GM19397 (cell line): ENCODE measurements around the gene MEX3B.

Experiments used
- ATAC-seq: cut with Tn5 transposase; IDR thresholded peaks from one replicate; pipeline ENCODE4 v1.9.1; 2021; ENCODE audit warnings: mild to moderate bottlenecking, moderate library complexity; ENCODE audit not compliant: unreplicated experiment

Gene MEX3B

GRCh38 chr15:82045892-82046665 lies at the start of gene MEX3B:
Gene MEX3B, minus strand, starts transcription at chr15:82046018. Its CDS starts 313 bp downstream, at chr15:82045705.
- peak; percentile 51 for ATAC-seq

GRCh38 chr15:82093774-82094211 lies 48.0 kb upstream of the MEX3B start:
- no peak for ATAC-seq

GRCh38 chr15:82093325-82093724 lies 47.5 kb upstream of the MEX3B start:
- ATAC-seq = no peak

DNA sequence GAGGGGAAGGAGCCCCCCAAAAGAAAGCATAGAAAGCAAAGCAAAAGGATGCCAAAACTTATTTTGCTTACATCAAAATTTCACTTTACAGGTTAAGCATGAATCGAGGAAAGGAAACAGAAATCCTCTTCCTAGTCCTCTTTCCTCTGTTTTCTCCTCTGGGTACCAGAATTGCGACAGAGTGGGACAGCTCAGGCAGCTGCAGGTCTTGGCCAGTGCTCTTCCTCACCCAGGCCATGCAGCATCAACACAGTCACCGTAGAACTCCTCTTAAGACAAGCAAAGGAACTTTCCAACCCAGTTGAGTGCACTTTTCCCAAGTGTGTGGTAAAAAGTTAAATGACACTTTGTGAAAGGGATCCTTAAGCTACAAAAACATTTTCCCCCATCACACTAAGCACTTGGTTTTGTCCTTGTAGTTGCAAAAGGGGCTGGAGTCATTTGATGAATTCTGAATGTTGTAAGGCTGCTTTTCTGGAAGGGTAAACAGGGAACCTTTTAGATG lies 45.9 kb upstream of the MEX3B start:
- ATAC-seq = no peak

DNA sequence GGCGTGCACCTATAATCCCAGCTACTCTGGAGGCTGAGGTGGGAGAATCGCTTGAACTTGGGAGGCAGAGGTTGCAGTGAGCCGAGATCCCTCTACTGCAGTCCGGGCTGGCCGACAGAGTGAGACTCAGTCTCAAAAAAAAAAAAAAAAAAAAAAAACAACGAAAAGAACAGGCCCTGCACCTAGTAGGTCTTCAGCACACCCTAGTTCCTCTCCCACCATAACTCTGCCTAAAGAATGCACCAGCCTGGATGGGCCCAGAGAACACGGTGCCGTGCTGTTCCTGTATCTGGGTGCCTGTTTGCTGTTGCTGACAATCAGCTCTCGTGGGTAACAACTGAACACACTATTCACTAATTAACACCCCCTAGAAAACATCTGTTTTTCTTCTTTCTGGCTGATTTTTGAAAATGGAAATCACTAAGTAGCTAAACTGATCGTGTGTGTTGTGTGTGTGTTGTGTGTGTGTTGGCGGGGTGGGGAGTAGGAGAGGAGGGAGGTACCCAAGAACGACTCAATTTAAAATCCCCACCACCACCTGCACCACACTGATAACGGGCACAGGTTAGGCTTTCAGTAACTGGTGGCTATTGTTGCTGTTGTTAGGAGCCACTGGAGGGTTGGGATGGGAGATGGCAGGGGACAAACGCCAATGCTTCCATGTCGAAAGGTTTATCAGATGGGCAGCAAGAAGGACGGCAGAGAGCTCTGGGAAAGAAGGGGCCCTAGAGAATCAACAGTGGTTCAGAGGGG lies 40.6 kb upstream of the MEX3B start:
- ATAC-seq = no peak

GRCh38 chr15:82081914-82082762 lies 36.3 kb upstream of the MEX3B start:
- ATAC-seq = no peak

GRCh38 chr15:82080774-82081173 lies 35.0 kb upstream of the MEX3B start:
- no peak for ATAC-seq

DNA sequence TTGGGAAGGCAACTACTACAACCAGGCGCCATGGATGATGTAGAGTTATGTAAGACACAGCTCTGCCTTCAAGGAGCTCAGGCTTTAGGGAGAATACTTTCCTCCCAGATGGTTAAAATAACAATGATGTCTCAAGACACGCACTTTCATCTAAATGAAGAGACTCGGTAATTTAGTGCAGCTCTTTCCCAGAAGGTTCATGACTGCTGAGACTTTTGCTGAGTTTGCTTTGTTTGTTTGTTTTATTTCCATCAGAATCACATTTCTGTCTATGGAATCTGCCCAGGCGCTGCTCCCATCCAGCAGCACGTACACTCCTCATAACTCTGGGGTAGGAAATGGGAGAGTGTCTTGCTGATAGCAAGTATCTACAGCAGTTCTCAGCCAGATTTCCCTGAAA lies 33.9 kb upstream of the MEX3B start:
- ATAC-seq = no peak

DNA sequence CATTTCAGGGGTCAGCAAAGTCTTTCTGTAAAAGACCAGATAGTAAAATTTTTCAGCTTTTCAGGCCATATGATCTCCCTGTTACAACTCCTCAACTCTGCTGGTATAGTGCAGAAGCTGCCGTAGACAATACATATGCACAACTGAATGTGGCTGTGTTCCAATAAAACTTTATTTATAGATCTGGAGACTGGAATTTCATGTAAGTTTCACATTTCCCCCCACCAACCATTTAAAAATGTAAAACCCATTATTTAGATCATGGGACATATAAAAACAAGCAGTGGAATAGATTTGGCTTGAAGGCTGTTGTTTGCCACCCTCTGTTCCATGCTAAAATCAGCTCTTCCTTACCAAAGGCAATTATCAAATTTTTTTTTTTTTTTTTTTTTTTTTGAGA lies 28.8 kb upstream of the MEX3B start:
- no peak for ATAC-seq

GRCh38 chr15:82072926-82073537 lies 27.2 kb upstream of the MEX3B start:
- ATAC-seq = no peak

- no peak for ATAC-seq
These were observed 20.6 kb upstream of the MEX3B start for GRCh38 chr15:82066455-82066854.

DNA sequence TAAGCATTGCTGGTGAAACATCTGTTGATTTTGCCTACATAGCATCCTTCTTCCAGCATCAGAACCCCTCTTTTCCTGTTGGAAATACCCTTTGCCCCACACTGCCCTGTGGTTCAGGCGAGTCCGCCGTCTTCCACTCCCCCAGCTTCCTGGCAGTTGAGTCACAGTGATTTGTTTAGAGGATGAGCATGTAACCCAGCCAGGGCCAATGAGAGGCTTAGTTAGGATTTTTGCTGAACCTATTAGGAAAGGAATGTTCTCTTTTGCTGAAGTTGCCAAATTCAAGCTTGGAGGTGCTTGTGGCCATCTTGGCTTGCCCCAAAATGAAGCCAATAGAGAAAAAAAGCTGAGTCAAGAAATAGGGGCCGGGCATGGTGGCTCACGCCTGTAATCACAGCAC lies 19.0 kb upstream of the MEX3B start:
- ATAC-seq = no peak

DNA sequence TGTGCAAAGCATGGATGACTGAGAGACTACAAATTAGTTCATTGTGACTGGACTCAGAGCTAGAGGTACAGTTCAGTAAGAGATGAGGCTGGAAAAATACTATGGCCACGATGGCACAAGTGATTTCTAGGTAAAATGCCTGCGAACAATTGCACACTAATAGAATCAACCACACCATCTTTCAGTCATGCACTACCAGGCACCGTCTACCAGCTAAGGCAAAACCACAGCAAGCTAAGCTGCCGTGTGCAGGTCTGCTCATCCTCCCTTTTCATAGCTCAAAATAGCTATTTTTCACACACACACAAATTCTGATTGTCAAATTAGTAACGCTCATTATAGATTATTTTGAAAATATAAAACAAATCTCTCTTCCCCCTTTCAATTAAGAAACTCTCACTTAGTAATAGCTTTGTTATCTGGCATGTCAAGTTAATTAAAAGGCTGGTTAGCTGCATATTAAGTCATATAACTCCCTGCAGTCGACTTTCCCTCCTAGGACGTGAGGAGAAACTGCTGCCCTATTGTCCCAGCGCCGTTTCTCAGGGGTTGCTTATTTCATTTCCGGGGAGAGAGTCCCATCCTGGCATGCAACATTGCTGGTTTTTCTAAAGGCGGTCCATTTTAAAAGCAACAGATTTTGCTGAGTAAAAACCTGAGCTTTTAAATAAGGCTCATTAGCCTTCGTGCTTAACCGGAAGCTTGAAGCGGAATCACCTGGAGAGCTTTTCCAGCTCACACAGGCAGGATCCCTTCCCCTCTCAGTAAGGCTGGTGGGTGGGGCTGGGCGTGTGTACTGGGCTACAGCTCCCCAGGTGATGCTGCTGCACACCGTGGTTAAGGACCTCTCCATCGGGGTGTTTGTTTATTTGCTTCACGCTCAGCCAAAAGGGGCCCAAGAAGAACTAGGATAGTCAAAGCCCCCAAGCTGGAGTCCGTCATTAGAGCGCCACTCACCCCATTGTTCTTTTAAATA lies 16.9 kb upstream of the MEX3B start:
- no peak for ATAC-seq

GRCh38 chr15:82060817-82061216 lies 15.0 kb upstream of the MEX3B start:
- no peak for ATAC-seq

DNA sequence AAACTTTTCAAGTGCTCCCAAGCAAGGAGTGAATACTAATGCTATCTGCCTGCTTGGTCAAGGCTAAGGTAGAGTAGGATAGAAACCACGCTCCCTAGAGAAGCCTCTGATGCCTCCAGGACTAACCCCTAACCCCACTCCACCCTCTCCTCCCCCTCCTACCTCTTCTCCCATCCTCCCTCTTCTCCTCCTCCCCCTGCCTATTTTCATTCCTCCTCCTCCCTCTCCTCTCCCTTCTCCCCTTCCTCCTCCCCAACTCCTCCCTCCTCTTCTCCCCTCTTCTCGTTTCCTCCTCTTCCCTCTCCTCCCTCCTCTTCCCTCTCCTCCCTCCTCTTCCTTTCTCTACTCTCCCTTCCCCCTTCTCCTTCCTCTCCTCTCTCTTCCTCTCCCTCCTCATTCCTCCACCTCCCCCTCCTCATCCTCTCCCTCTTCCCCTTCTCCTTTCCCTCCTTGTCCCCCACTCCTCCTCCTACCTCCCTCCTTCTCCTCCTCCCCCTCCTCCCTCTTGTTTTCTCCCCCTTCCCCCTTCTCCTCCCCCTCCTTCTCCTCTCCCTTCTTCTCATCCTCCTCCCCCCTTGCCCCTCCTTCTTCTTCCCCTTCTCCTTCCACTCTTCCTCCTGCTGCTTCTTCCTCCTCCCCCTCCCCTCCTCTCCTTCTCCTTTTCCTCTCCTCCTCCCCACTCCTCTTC lies 12.8 kb upstream of the MEX3B start:
- no peak for ATAC-seq

- ATAC-seq = no peak
These were observed 12.2 kb upstream of the MEX3B start for GRCh38 chr15:82058026-82058425.

DNA sequence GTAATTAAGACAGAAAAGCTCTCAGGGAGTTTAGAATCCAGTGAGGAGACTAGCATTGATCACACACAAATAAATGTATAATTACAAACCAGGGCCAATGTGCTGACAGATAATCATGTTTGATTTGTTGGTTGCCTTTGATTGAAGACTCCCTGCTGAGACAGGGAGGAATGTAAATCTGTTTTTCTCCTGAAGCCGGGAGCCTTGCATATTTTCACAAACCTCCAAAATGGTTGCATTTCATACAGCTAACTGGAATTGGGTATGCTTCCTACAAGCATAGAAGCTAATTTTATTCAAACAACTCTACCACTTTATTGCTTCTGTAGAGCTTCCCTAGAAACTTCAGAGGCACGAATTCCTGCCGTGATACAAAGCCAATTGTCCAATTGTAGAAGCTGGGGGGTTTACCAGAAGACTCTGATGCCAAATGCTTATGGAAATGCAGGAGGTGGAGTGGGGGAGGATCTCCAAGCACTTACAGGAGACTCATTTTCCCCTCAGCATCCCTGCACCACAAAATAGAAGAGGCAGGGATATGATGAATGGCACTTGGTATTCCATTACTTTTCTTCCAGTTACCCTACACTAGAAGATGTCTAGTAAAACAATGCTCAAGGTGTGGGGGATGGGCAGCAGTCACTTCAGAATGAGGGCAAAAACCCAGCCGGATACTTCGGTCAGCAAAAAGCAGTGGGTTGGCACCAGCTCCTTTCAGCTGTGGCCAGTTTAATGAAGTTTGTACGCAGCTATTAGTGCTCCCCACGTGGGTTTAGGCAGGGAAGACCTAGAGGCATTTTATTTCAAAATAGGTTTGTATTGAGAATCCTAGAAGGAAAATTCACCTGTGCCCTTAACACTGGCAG lies 11.4 kb upstream of the MEX3B start:
- ATAC-seq = no peak

DNA sequence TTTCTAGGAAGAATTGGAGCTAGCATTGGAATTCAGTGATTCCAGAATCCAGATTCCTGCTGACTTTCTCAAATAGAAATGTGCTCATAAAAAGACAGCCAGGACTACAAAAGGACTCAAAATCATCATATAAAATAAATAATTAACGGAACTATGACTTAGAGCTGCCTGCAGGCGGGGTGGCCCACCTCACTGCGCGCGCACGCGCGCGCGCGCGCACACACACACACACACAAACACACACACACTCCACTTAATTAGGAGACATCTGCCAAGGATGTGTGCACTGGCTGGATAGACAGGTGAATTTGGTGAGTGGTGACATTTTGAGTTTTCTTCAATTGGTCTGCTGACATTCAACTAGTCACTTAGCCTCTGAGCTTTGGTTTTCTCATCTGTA lies 6.9 kb upstream of the MEX3B start:
- ATAC-seq = no peak
